ENCODE results near the gene PALMD. TPM values are rescaled to one million over a fixed set of nuclear protein-coding genes. Genes with fewer than 3 reads are reported as not detected.

The PALMD gene
- total and polyA plus RNA-seq, 3 donors from 2014 or later = 12.9 to 23.5 (median 14.1) TPM

GRCh38 chr1:99639408-99639807 lies 6.5 kb upstream of the PALMD start:
- H3K27ac ChIP-seq = no peak overlapping the region
- intact Hi-C loops (cut with DNase I; ENCODE audit: low total_unique reads) = no loop called here

GRCh38 chr1:99639945-99640344 lies 6.0 kb upstream of the PALMD start:
- Histone ChIP-seq H3K27ac (no peak overlapping the region), H3K36me3 (ENCODE audit: low read depth, missing control alignments) (no peaks in the 10 kb centered on the region), H3K4me1 (peaks cover 22% of the 10 kb centered on the region), H3K9me3 (no peaks in the 10 kb centered on the region), H3K4me3 (no peak overlapping the region), H3K27me3 (no peaks in the 10 kb centered on the region)
- intact Hi-C loops (cut with DNase I; ENCODE audit: low total_unique reads) = no loop called here
- no peak for DNase-seq
- TF ChIP-seq POLR2A (IDR thresholded peaks at IDR 0.05) (no peak), CTCF (IDR thresholded peaks at IDR 0.05) (no peak)

More at GRCh38 chr1:99639408-99639807, 6.5 kb upstream of the PALMD start:
- no peaks in the 10 kb centered on the region for H3K9me3 ChIP-seq
- DNase-seq = no peak
- TF ChIP-seq CTCF (IDR thresholded peaks at IDR 0.05) (no peak), POLR2A (IDR thresholded peaks at IDR 0.05) (no peak)
- H3K4me3 ChIP-seq = no peak overlapping the region
- no peaks in the 10 kb centered on the region for H3K36me3 ChIP-seq (ENCODE audit: low read depth, missing control alignments)
- H3K4me1 ChIP-seq = peaks cover 17% of the 10 kb centered on the region
- no peaks in the 10 kb centered on the region for H3K27me3 ChIP-seq

GRCh38 chr1:99640672-99641071 lies 5.2 kb upstream of the PALMD start:
- intact Hi-C loops (cut with DNase I; ENCODE audit: low total_unique reads) = no loop called here
- Histone ChIP-seq H3K36me3 (ENCODE audit: low read depth, missing control alignments) (no peaks in the 10 kb centered on the region), H3K27me3 (no peaks in the 10 kb centered on the region), H3K4me3 (no peak overlapping the region), H3K9me3 (no peaks in the 10 kb centered on the region), H3K4me1 (peaks cover 22% of the 10 kb centered on the region), H3K27ac (no peak overlapping the region)
- DNase-seq = no peak
- no peak for TF ChIP-seq POLR2A (IDR thresholded peaks at IDR 0.05)
- no peak for TF ChIP-seq CTCF (IDR thresholded peaks at IDR 0.05)

GRCh38 chr1:99641558-99641957 lies 4.4 kb upstream of the PALMD start:
- no peak overlapping the region for H3K27ac ChIP-seq
- intact Hi-C loops (cut with DNase I; ENCODE audit: low total_unique reads) = no loop called here
- H3K4me3 ChIP-seq = no peak overlapping the region
- no peak for DNase-seq
- TF ChIP-seq POLR2A (IDR thresholded peaks at IDR 0.05) (no peak), CTCF (IDR thresholded peaks at IDR 0.05) (no peak)
- peaks cover 19% of the 10 kb centered on the region for H3K4me1 ChIP-seq
- H3K9me3 ChIP-seq = no peaks in the 10 kb centered on the region
- no peaks in the 10 kb centered on the region for H3K36me3 ChIP-seq (ENCODE audit: low read depth, missing control alignments)
- no peaks in the 10 kb centered on the region for H3K27me3 ChIP-seq

GRCh38 chr1:99642053-99642452 lies 3.9 kb upstream of the PALMD start:
- Histone ChIP-seq H3K36me3 (ENCODE audit: low read depth, missing control alignments) (no peaks in the 10 kb centered on the region), H3K27me3 (no peaks in the 10 kb centered on the region), H3K4me3 (no peak overlapping the region), H3K4me1 (peaks cover 19% of the 10 kb centered on the region), H3K9me3 (no peaks in the 10 kb centered on the region), H3K27ac (no peak overlapping the region)
- TF ChIP-seq POLR2A (IDR thresholded peaks at IDR 0.05) = no peak
- no peak for TF ChIP-seq CTCF (IDR thresholded peaks at IDR 0.05)
- 64 to 83% methylated on average over 7 of the region's 7 CpGs for WGBS, 2 donors
- no peak for DNase-seq
- intact Hi-C loops (cut with DNase I; ENCODE audit: low total_unique reads) = no loop called here
